C4-2B (cell line): ENCODE data around the gene RNPEPL1.

Experiments used
- CTCF ChIP-seq: fragments of 450-650 bp; conservative IDR thresholded peaks from 2 replicates; pipeline ENCODE4 v1.5.1; 2017; ENCODE audit warnings: mild to moderate bottlenecking
- ZFX ChIP-seq: fragments of 450-650 bp; IDR thresholded peaks from 2 replicates; pipeline ENCODE4 v1.6.1; 2017

GRCh38 chr2:240588006-240588655 is 19.8 kb downstream of the RNPEPL1 start:
- TF ChIP-seq CTCF (no peak), ZFX (no peak)
